Ovary (tissue), 9 donors: ENCODE data around the gene C17orf113. TPM values are rescaled to one million over a fixed set of nuclear protein-coding genes. Genes with fewer than 3 reads are reported as not detected.

Experiments
- DNase-seq, 5 donors: peaks; one replicate each; pipeline ENCODE4 v3.0.0-alpha.2; 2019 to 2020
- H3K27ac ChIP-seq, 2 donors: fragments of 200-600 bp; one replicate each; pipeline versions ENCODE4 v1.5.1 to v1.8.0; 2019 to 2022
- H3K27me3 ChIP-seq: fragments of 200-600 bp; one replicate; pipeline ENCODE4 v1.8.0; 2022
- H3K36me3 ChIP-seq: fragments of 200-600 bp; sonication (generic); one replicate; pipeline ENCODE4 v1.5.1; 2019
- H3K4me1 ChIP-seq: one replicate; pipeline ENCODE4 v1.8.1; 2013; ENCODE audit warnings: mild to moderate bottlenecking, moderate library complexity; ENCODE audit not compliant: insufficient read depth
- H3K4me3 ChIP-seq: fragments of 200-600 bp; sonication (generic); one replicate; pipeline ENCODE4 v1.5.1; 2017
- H3K9me3 ChIP-seq, 2 donors: fragments of 200-600 bp in 1 of 2; sonication (generic) in 1 of 2; one replicate each; pipeline versions ENCODE4 v1.5.1 to v1.8.1; 2013 to 2019; ENCODE audit warnings: mild to moderate bottlenecking in 1 of 2, moderate library complexity in 1 of 2
- EP300 ChIP-seq: sonication (generic); formaldehyde crosslinking; IDR thresholded peaks from one replicate; pipeline ENCODE4 v1.6.1; 2017; ENCODE audit warnings: antibody characterized with exemption
- POLR2A ChIP-seq: fragments of 450-650 bp; IDR thresholded peaks from one replicate; pipeline ENCODE4 v1.6.1; 2017; ENCODE audit warnings: antibody characterized with exemption, mild to moderate bottlenecking, moderate library complexity
- WGBS, 3 donors: extraction: QIAGEN DNeasy Blood & Tissue Kit in 1 of 3; methylation state at CpG; one replicate each; pipeline versions ENCODE4 v1.1.5 to v1.1.7; 2013 to 2017; 5-methylcytosine and 5-hydroxymethylcytosine counted together
- intact Hi-C, 4 donors: fragments of 100-400 bp; cut with DNase I; formaldehyde crosslinking; loops; one replicate each; pipeline versions ENCODE4 v1.11.0 to v1.15.1; 2022 to 2023
- polyA plus RNA-seq, 2 donors: library from polyadenylated mRNA; stranded (reverse); fragments of 200-250 nt in 1 of 2; fragments of 350-450 nt in 1 of 2; fragmentation: Illumina TruSeq in 1 of 2; extraction: RNeasy Lipid Tissue Mini Kit (QIAGEN cat#74804) in 1 of 2; gene quantifications; one replicate each; pipeline ENCODE4 v1.2.3, GENCODE V29; 2013 to 2014
- total RNA-seq, 7 donors: library from RNA; depleted of rRNA in 2 of 7; stranded (reverse); fragments of >200 nt in 2 of 7; fragmentation: NEBNext Ultra II Directional in 3 of 7; extraction: Animal tissue kit (Norgen Biotek cat#: 25700) in 3 of 7; gene quantifications; one replicate each; pipeline versions ENCODE4 v1.1.0 to v1.2.4, GENCODE V29; 2016 to 2023
- TF ChIP-seq, protein P1 (sequence below), 3 donors: fragments of 450-650 bp in 2 of 3; fragments of 200-600 bp in 1 of 3; IDR thresholded peaks; one replicate each; pipeline versions ENCODE4 v1.5.1 to v1.8.0; 2016 to 2022; ENCODE audit warnings: antibody characterized with exemption in 3 of 3, mild to moderate bottlenecking in 1 of 3
- donor health status: DM: no; HTN: no; CAD: no; lungs with moderate emphysema.
- donor health status: DM: no; HTN: no; CAD: no.
- donor health status: Bipolar disorder and iron deficiency.
- donor health status: DM: yes; HTN: yes; CAD: no.
- donor health status: DM: no; HTN: no; CAD: no.
- donor health status: DM: yes; HTN: yes; CAD: no.

C17orf113 gene
- total and polyA plus RNA-seq, 9 donors = 0.67 to 3.9 (median 2.5) TPM

GRCh38 chr17:42059815-42060214, 9.4 kb upstream of the C17orf113 start:
- Histone ChIP-seq H3K9me3 (no peaks in the 10 kb centered on the region), H3K36me3 (no peaks in the 10 kb centered on the region), H3K27me3 (no peaks in the 10 kb centered on the region), H3K27ac (no peak overlapping the region), H3K4me1 (no peaks in the 10 kb centered on the region), H3K4me3 (no peak overlapping the region)
- intact Hi-C loops = loop anchor here in 1 of 4 donors (5.0 to 10.0 kb wide), 2 partner anchors 55 to 1513 kb away; partner anchors contain the start of gene DHX58
- 66 to 75% (median 74%) methylated on average over 4 of the region's 4 CpGs for WGBS, 3 donors
- TF ChIP-seq, protein P1, sequence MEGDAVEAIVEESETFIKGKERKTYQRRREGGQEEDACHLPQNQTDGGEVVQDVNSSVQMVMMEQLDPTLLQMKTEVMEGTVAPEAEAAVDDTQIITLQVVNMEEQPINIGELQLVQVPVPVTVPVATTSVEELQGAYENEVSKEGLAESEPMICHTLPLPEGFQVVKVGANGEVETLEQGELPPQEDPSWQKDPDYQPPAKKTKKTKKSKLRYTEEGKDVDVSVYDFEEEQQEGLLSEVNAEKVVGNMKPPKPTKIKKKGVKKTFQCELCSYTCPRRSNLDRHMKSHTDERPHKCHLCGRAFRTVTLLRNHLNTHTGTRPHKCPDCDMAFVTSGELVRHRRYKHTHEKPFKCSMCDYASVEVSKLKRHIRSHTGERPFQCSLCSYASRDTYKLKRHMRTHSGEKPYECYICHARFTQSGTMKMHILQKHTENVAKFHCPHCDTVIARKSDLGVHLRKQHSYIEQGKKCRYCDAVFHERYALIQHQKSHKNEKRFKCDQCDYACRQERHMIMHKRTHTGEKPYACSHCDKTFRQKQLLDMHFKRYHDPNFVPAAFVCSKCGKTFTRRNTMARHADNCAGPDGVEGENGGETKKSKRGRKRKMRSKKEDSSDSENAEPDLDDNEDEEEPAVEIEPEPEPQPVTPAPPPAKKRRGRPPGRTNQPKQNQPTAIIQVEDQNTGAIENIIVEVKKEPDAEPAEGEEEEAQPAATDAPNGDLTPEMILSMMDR (IDR thresholded peaks at IDR 0.05) = no peak
- TF ChIP-seq EP300 (no peak), POLR2A (no peak)
- DNase-seq = no peak

DNA sequence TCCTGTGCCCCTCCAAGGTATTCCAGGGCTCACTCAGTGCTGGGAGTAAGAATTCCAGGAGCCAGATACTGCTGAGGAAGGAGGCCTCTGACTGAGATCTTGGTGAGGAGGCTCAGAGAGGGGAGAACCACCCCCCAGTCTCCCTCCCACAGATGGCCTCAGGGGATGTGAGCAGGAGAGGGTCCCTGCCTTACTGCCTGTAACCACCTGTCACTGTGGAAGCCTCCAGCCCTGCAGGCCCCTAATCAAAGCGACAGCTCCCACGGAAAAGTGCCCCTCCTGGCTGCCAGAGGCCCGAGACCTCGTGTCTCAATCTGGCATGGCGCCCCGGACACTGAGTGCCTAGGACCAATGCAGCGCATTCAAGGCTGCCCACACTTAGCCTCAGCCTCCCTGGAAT, 7.7 kb upstream of the C17orf113 start:
- no peaks in the 10 kb centered on the region for H3K27me3 ChIP-seq
- H3K4me3 ChIP-seq = no peak overlapping the region
- intact Hi-C loops = no loop called here
- no peak overlapping the region for H3K27ac ChIP-seq
- no peaks in the 10 kb centered on the region for H3K9me3 ChIP-seq
- no peaks in the 10 kb centered on the region for H3K4me1 ChIP-seq
- DNase-seq = no peak
- 41 to 48% (median 44%) methylated on average over 7 of the region's 7 CpGs for WGBS, 3 donors
- TF ChIP-seq, protein P1 (IDR thresholded peaks at IDR 0.05) = no peak
- TF ChIP-seq EP300 (no peak), POLR2A (no peak)
- H3K36me3 ChIP-seq = no peaks in the 10 kb centered on the region

GRCh38 chr17:42056635-42057034, 6.2 kb upstream of the C17orf113 start:
- Histone ChIP-seq H3K4me1 (no peaks in the 10 kb centered on the region), H3K36me3 (no peaks in the 10 kb centered on the region), H3K9me3 (no peaks in the 10 kb centered on the region), H3K27me3 (no peaks in the 10 kb centered on the region), H3K27ac (no peak overlapping the region), H3K4me3 (no peak overlapping the region)
- intact Hi-C loops = no loop called here
- TF ChIP-seq, protein P1 (IDR thresholded peaks at IDR 0.05) = no peak
- TF ChIP-seq POLR2A = no peak
- TF ChIP-seq EP300 = no peak
- WGBS, 3 donors = 71 to 80% (median 71%) methylated on average over 3 of the region's 3 CpGs
- DNase-seq = no peak

- DNase-seq = no peak
- Histone ChIP-seq H3K4me3 (no peak overlapping the region), H3K27me3 (no peaks in the 10 kb centered on the region), H3K9me3 (no peaks in the 10 kb centered on the region), H3K4me1 (peaks cover 1% of the 10 kb centered on the region), H3K36me3 (no peaks in the 10 kb centered on the region), H3K27ac (no peak overlapping the region)
- TF ChIP-seq POLR2A (no peak), EP300 (no peak)
- TF ChIP-seq, protein P1 (IDR thresholded peaks at IDR 0.05) = no peak
- 29 to 32% (median 31%) methylated on average over 6 of the region's 6 CpGs for WGBS, 3 donors
- intact Hi-C loops = no loop called here
Measured at GRCh38 chr17:42055496-42055895, 5.1 kb upstream of the C17orf113 start.
